SHP77 (cell line): ENCODE results near the gene PSEN1.

Experiments used
- DNase-seq, 2 experiments: peaks; one replicate each; lab custom pipeline; 2025; lab: John Stamatoyannopoulos, UW

Gene PSEN1

DNA sequence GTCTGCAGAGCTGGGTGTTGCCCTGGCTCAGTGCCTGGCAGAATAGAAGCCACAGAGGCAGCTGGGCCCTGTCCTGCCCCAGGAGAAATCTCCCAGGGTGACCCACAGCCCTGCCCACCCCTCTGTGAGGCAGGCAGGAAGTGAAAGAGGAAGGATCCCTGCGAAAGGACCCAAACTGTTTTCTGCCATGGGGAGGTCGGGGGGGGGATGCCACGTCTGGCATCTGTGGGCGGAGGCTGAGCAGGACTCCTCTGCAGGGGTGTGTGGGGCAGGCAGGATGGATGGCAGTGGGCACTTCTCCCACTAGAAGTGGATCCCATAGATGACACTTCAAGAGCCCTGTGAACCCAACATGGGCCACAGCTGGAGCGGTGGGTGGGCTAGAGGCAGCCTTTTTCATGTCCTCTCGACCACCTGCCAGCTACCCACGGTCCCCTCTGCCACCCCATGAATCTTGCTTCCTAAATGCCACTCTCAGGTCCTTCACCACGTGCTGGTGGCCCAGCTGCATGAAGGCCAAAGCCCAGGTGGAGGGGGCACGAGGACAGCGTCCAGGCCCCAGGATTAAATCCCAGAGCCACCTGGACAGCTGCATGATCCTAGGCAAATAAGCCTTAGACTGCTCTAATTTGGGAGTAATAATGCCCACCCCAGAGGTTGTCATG is 104.6 kb downstream of the PSEN1 start:
- DNase-seq = no peak

DNA sequence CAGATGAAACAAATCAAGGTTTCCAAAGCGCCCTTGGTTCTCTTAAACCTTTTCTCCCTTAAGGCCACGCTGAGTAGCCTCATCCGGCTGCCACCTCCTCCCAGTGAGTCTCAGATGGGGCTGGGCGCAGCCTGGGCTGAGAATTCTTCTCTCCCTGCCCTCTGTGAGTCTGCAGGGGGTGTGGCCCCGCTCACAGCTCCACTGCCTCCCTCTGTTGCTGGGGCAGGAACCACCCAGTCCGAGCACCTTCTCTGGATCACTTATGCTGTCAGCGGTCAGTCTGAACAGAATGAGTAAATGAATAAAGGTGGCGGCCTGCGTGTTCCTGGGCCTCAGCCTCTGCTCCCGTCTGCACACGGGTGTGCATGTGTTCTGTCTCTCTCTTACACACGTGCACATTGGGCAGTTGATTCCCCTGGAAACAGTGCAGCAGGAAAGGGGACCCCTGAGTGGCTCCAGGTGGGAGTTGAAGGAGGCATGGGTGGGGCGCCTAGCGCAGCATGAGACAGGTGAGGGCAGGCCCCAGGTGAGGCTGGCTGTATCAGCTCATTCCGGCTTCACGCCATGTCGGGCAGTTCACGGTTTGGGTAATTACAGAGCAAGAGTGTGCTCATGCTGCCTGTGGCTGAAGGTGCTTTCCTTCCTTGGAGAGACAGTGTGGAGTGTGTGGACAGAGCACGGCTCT is 105.3 kb downstream of the PSEN1 start:
- DNase-seq = no peak

DNA sequence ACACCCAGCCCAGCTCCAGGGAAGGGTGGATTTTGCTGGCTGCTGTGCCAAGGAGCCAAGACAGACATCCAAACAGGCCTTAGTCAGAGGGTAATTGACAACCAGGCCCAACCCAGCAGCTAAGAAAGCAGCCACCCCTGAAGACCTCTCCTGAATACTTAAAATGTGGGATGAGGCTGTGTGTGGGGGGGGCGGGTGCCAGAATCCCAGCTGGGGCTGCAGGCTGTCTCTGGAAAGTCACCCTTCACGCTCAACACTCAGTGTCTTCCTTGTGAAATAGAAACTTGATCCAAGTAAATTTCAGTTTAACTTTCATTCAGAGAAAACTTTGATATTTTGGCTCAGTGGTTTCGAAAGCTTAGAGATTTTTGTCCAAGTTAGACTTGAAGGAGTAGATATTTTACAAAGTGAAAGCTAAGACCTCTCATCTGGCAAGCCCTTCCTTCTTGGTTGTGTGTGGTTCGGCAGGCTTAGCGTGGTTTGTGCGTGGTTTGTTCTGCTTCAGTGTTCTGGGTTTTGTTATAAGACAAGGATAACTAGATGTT is 106.1 kb downstream of the PSEN1 start:
- DNase-seq = no peak

DNA sequence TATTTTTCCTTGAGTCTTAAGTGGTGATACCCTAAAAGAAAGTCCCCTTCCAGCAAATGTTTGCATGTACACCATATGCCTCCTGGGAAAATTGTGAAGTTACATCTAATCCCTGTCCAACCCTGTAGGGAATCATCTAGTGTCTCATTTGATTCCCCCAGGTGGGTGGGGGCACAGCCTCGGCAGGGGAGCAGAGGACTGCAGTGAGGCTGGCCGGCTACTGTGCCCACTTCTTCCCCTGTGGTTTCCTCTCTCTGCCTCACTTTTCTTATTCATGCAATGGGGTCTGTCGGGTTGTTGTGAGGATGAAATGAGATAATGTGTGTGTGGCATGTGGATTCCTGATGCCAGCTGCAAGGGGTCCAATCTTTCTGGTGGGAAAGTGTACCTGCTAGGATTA is 107.0 kb downstream of the PSEN1 start:
- DNase-seq = no peak

DNA sequence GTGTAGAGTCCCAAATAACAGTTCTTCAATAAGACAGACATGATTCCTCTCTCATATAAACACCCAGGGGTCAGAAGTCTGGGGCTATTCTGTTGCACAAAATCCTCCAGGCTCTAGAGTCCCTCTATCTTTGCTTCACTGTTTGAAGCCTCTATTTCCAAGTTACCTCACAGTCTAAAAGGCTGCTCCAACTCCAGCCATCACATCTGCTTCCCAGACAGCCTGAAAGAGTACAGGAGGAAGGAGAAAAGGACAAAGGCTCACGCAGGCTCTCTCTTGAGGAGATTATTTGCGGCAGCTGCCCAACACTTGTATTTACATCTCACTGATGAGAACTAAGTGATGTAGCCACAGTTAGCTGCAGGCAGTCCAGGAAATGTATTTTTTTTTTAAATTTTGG is 107.4 kb downstream of the PSEN1 start:
- DNase-seq = no peak

DNA sequence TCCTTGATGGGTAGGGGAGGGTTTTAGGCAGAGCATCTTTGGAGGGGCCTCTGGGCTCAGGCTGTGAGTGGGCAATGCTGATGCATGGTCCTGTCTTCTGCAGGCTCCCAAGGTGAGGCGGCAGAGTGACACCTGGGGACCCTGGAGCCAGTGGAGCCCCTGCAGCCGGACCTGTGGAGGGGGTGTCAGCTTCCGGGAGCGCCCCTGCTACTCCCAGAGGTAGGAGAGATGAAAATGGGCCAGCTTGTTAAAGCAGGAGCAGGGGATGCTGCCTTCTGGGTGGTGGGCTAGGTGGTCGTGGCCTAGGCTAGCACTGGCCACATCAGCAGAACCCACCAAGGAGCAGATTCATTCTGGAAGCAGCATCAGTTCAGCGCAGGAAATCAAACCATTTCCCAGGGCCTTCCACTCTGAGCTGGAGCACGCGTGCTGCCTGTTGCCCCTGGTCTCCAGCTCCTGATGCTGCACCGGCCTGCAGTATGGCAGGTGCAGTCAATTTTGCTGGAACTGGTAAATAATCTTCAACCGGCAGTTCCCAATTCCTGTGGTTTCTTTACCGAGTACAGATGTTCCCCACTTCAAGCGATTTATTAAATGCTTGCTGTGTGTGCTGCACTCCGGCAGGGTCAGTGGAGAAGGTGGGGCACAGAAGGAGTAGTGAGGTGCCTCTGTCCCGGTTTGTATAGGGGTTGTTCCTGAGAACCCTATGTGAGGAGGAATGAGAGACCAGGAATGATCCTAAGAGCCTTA is 108.4 kb downstream of the PSEN1 start:
- no peak for DNase-seq

DNA sequence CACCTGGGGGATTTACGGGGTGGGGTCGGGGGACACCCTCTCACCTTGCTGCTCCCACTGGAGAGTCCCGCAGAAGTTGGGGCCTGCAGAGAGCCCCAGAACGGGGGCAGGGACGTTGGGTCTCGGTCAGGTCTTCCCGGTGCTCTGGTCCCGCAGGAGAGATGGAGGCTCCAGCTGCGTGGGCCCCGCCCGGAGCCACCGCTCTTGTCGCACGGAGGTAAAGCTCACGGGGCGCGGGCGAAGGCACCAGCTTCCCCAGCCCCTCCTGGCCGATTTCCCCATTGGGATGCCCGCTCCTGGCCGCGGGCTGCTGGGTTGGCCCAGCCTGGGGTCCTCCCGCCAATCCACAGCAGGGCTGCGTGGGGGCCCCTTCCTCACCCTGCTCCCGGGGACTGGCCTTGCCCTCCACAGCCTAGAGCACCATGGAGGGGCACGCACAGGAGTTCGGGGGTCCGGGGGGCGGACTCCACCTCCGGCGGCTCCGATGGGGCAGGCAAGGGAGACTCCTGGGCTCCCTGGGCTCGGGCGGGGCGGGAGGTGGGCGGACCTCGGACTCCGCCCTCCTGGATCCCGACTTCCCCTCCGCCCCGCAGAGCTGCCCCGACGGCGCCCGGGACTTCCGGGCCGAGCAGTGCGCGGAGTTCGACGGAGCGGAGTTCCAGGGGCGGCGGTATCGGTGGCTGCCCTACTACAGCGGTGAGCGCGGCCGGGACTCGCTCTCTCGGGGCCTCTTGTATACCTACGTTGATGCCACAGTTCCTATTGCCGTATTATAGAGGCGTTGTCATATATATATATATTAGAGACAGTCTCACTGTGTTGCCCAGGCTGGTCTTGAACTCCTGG is 109.4 kb downstream of the PSEN1 start:
- no peak for DNase-seq

DNA sequence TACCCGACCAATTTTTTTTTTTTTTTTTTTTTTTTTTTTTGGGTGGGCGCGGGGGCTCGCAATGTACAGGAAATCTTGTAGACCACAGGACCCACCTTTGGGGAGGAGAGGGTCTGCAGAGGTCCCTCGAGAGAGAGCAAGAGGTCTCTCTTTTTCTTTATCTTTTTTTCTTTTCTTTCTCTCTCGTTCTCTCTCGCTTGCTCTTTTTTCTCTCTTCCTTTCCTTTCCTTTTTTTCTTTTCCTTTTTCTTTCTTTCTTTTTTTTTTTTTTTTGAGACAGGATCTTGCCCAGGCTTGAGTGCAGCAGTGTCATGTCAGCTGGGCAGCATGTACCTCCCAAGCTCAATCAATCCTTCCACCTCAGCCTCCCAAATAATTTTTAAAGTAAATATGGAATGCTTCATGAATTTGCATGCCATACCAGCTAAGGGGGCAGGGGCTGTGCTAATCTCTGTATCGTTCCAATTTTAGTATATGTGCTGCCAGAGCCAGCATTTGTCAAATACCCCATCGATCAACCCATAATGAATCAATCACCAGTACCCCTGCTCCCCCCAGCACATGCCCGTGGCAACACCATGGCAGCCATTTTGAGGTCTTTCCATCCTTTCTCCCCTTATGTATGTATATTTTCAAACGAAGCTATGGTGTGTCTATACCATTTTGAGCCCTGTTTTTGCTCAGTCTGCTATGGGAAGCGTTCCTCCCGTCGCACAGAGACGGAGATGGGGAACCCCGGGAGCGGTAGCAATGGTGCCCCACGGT is 110.3 kb downstream of the PSEN1 start:
- DNase-seq = no peak

DNA sequence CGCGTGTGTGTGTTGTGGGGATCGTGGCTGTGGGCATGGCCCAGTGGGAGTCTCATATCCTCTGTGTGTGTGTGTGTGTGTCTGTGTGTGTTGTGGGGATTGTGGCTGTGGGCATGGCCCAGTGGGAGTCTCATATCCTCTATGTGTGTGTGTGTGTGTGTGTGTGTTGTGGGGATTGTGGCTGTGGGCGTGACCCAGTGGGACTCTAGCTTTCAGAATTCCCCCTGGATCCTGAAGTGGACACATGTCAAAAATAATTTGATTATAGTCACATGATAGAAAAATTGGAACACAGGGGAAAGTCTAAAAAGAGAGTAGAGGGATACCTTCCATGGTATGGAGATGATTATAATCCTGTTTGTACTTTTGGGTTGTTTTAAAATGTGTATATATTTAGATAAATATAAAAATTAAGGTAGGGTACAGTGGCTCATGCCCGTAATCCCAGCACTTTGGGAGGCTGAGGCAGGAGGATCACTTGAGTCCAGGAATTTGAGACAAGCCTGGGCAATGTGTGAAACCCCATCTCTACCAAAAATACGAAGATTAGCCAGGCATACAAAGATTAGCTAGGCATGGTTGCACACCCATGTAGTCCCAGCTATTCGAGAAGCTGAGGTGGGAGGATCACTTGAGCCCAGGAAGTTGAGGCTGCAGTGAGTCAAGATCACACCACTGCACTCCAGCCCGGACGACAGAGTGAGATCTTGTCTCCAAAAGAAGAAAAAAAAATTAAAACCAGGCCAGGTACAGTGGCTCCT is 112.0 kb downstream of the PSEN1 start:
- no peak for DNase-seq

DNA sequence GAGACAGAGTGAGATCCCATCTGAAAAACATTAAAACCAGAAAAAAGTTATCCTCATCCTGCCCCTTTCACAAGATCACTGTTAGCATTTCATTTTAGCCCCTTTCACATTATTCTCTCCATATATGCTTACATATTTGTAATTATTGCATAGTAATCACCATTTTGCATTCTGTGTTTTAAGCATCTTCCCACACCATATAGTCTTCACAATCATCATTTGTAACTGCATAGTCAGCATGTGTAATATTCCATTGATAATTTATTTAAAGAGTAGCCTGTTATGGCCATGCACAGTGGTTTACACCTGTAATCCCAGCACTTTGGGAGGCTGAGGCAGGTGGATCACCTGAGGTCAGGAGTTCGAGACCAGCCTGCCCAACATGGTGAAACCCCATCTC is 112.8 kb downstream of the PSEN1 start:
- no peak for DNase-seq

DNA sequence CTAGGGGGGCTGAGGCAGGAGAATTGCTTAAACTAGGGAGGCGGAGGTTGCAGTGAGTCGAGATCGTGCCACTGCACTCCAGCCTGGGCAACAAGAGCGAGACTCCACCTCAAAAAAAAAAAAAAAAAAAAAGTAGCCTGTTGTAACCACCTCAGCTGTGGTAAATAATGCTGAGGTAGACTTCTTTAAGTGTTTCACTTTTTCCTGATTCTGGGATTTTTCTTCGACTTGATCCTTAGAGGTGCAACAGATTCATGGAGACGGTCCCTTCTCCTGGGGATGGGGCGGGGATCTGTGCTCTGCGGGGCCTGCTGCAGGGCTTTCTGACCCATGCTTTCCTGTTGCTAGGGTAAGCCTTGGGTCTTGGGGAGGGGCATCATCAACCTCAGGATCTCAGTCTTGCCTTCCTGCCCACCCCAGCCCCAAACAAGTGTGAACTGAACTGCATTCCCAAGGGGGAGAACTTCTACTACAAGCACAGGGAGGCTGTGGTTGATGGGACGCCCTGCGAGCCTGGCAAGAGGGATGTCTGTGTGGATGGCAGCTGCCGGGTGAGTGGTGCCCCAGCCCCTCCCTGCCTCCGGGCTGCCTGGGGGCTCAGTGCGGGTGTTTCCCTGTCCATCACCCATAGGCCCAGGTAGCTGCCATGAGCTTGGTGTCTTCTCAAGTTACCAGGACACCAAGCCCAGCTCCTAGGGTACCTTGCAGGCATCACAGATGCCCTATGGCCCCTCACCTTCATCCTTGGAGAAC is 113.4 kb downstream of the PSEN1 start:
- no peak for DNase-seq

DNA sequence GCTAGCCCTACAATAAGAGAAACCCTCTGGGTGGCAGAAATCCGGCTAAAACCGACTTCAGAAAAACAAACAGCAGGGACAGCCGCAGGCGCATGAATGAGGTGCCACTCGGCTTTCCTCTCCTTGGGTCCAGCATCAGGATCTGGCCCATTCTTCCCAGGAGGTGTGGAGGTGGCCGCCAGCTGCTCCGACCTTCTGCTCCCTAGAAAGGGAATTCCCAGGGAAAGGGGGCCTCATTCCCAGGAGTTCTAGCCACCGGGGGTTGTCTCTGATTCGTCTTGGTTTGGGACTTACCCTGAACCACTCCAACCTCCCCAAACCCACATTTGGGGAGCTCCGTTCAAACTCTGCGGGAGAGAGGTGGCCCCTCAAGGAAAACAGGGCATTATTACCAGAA is 114.0 kb downstream of the PSEN1 start:
- DNase-seq = no peak

DNA sequence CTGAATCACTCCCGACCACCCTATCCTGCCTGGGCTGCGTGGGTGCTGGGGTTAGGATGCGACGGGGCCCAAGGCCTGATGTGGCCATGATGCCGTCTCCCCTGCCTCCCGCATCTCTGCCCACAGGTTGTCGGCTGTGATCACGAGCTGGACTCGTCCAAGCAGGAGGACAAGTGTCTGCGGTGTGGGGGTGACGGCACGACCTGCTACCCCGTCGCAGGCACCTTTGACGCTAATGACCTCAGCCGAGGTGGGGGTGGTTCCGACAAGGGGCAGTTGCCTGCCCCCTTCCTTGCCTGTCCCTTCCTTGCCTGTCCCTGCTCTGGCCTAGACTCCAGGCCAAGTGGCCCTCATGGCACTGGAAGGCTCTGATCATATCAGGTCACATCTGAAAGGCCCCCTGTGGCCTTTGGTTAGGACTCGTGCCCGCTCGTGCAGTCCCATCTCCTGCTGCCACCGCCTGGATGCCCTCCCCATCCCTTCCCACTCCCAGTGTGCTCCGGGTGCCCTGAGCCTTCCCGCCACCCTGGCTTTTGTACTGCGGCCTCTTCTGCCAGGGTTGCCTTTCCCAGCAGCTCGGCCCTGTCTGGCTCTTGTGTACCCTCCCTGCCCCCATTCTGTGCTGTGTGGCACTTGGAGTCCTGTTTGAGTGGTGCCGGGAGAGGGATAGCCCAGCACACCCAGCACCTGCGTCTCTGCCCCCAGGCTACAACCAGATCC is 114.6 kb downstream of the PSEN1 start:
- DNase-seq = no peak

DNA sequence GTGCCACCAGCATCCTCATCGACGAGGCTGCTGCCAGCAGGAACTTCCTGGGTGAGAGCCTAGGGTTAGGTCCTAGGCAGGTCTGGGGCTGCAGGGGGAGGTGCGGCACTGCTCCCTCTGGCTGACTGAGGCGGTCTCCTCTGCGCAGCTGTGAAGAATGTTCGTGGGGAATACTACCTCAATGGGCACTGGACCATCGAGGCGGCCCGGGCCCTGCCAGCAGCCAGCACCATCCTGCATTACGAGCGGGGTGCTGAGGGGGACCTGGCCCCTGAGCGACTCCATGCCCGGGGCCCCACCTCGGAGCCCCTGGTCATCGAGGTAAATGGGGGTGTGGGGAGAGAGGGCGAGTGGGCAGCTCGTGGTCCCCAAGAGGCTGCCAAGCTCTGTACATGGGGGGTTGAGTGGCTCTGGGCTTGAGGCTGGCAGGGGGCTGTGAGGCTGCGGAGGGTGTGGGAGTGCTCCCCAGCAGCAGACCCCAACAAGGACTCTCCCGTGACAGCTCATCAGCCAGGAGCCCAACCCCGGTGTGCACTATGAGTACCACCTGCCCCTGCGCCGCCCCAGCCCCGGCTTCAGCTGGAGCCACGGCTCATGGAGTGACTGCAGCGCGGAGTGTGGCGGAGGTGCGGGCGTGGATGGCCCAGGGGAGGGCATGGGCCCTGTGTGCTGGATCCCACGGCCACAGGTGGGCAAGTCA is 115.4 kb downstream of the PSEN1 start:
- DNase-seq = no peak

DNA sequence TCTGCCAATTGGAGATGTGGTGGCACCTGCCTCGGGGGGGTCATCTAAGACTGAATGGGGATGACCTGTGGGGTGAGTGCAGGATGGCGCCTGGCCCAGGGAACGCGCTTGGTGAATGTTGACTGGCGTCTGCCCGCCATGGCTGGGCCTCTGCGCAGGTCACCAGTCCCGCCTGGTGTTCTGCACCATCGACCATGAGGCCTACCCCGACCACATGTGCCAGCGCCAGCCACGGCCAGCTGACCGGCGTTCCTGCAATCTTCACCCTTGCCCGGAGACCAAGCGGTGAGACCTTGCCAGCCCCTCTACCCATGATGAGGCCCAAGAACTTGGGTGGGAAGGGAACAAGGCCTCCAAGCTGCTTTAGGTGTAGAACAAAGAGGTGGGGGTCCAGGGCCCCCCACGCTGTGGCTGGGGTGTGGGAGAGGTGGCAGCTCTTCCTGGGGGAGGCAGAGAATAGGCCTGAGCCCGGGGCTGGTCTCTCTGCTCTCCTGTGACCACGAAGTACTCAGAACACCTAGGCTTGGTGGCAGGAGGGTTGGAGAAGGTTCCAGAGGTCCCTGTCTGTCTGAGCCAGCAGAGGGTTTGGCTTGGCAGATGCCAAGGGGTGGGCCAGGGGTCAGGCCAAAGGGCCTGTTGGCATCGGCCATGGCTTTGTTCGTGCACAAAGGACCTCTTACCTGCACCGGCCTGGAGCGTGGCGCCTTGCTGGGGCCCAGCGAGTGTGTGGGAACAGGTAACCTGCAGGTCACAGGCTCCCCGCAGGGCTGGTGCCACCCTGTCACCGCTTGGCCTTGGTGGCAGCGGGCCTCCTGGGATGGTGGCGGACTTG is 116.4 kb downstream of the PSEN1 start:
- DNase-seq = no peak

DNA sequence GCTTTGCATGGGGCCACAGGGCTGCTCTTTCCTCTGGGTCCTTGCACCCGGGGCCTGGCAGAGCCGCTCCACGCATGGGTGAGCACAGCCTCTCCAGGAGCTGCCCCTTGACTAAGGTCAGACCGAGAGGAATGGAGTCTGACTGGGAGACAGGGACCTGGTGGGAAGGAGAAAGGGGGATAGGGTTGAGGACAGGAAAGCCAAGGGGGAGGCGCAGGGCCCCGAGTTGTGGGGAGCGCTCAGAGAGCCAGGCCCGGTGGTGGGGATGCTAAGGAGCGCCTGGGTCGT is 117.0 kb downstream of the PSEN1 start:
- DNase-seq = no peak

DNA sequence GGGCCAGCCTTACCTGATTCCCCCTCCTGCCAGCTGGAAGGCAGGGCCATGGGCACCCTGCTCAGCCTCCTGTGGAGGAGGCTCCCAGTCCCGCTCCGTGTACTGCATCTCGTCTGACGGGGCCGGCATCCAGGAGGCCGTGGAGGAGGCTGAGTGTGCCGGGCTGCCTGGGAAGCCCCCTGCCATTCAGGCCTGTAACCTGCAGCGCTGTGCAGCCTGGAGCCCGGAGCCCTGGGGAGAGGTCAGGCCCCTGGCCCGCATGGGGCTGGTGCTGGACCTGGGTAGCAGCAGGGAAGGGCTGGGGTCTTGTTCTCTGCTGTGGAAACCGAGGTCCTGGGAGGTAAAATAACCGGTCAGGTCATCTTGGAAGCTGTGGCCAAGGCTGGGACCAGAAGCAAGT is 117.4 kb downstream of the PSEN1 start:
- DNase-seq = no peak
